ENCODE data around the gene RAB11FIP4. TPM values are rescaled to one million over a fixed set of nuclear protein-coding genes. Genes with fewer than 3 reads are reported as not detected.

Gene RAB11FIP4
- total and polyA plus RNA-seq, 8 donors, result 4.7 to 121 (median 11.7) TPM

DNA sequence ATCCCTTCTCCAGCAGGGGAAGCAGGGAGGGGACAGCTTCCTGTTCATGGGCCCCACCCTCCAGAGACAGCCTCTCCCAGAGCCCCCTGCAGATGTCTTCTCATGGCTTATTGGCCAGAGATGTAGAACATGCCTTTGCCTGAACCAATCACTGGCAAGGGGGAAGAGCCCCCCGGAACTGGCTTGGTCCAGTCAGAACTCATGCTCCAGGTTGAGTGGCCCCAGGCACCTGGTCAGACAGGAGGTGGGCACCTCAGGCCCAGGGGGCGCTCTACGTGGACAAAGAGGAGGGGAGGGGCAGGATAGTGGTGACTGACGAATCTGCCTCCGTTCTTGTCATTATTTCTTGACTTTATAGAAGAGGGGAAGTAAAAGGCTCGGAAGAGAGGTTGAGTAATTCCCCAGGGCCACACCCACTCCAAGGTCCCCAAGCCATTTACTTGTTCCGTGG, 23.6 kb downstream of the RAB11FIP4 start:
- Histone ChIP-seq H3K36me3 (no peaks in the 10 kb centered on the region), H3K9me3 (no peaks in the 10 kb centered on the region), H3K4me3 (no peak overlapping the region), H3K27ac (no peak overlapping the region), H3K27me3 (peaks cover 0 to 19% (median 0%) of the 10 kb centered on the region in 3 donors), H3K4me1 (peaks cover 0 to 9% (median 0%) of the 10 kb centered on the region in 4 donors)
- intact Hi-C loops (cut with DNase I; ENCODE audit: low total_unique reads), result no loop called here
- no peak for DNase-seq
- TF ChIP-seq EP300 (IDR thresholded peaks at IDR 0.05) (no peak), POLR2AphosphoS5 (IDR thresholded peaks at IDR 0.05) (no peak), CTCF (IDR thresholded peaks at IDR 0.05) (no peak), POLR2A (IDR thresholded peaks at IDR 0.05) (no peak)
- 56 to 64% (median 60%) methylated on average over 7 of the region's 7 CpGs for WGBS, 5 donors

GRCh38 chr17:31415640-31416502, 24.4 kb downstream of the RAB11FIP4 start:
- DNase-seq, result no peak

DNA sequence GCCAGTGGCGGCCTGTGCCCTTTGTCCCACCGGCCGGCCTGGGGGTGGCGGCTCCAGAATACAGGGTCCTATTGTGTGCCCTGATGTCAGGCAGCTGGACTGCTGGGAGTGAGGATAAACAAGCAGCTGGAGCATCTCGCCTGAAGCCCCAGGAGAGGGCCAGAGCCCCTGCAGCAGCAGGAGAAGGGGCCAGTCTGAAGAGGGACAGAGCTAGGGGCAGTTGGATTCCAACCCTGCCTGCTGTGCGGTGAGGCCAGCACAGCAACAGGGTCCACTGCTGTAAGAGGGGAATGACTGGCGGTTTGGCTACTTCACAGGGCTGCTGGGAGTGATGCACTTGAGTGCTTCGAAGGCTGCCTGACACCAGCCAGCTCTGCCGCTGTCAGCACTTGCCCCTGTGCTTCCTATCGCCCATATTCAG, 25.0 kb downstream of the RAB11FIP4 start:
- Histone ChIP-seq H3K27ac (no peak overlapping the region), H3K27me3 (peaks cover 0 to 23% (median 0%) of the 10 kb centered on the region in 3 donors), H3K4me3 (no peak overlapping the region), H3K9me3 (no peaks in the 10 kb centered on the region), H3K4me1 (peaks cover 0 to 9% (median 0%) of the 10 kb centered on the region in 4 donors), H3K36me3 (no peaks in the 10 kb centered on the region)
- 50 to 57% (median 54%) methylated on average over 5 to 10 of the region's 10 CpGs for WGBS, 5 donors
- intact Hi-C loops (cut with DNase I; ENCODE audit: low total_unique reads), result no loop called here
- no peak for TF ChIP-seq CTCF (IDR thresholded peaks at IDR 0.05)
- TF ChIP-seq POLR2AphosphoS5 (IDR thresholded peaks at IDR 0.05), result no peak
- TF ChIP-seq EP300 (IDR thresholded peaks at IDR 0.05), result no peak
- TF ChIP-seq POLR2A (IDR thresholded peaks at IDR 0.05), result no peak
- peak in 1 of 2 donors; percentile 58 for DNase-seq

More at GRCh38 chr17:31415640-31416502, 24.4 kb downstream of the RAB11FIP4 start:
- Histone ChIP-seq H3K4me1 (peaks cover 0 to 9% (median 0%) of the 10 kb centered on the region in 4 donors), H3K27me3 (peaks cover 0 to 19% (median 0%) of the 10 kb centered on the region in 3 donors), H3K4me3 (no peak overlapping the region), H3K36me3 (no peaks in the 10 kb centered on the region), H3K27ac (no peak overlapping the region), H3K9me3 (no peaks in the 10 kb centered on the region)
- intact Hi-C loops (cut with DNase I; ENCODE audit: low total_unique reads), result no loop called here
- TF ChIP-seq POLR2AphosphoS5 (IDR thresholded peaks at IDR 0.05), result no peak
- no peak for TF ChIP-seq EP300 (IDR thresholded peaks at IDR 0.05)
- TF ChIP-seq CTCF (IDR thresholded peaks at IDR 0.05), result no peak
- TF ChIP-seq POLR2A (IDR thresholded peaks at IDR 0.05), result no peak
- WGBS, 5 donors, result 82 to 86% (median 84%) methylated on average over 12 to 22 of the region's 22 CpGs

- peaks cover 0 to 28% (median 0%) of the 10 kb centered on the region in 3 donors for H3K27me3 ChIP-seq
- H3K4me3 ChIP-seq, result no peak overlapping the region
- intact Hi-C loops (cut with DNase I; ENCODE audit: low total_unique reads), result no loop called here
- 74 to 84% (median 82%) methylated on average over 10 of the region's 10 CpGs for WGBS, 5 donors
- no peaks in the 10 kb centered on the region for H3K9me3 ChIP-seq
- peaks cover 0 to 9% (median 0%) of the 10 kb centered on the region in 4 donors for H3K4me1 ChIP-seq
- TF ChIP-seq POLR2AphosphoS5 (IDR thresholded peaks at IDR 0.05) (no peak), CTCF (IDR thresholded peaks at IDR 0.05) (no peak), EP300 (IDR thresholded peaks at IDR 0.05) (no peak), POLR2A (IDR thresholded peaks at IDR 0.05) (no peak)
- no peaks in the 10 kb centered on the region for H3K36me3 ChIP-seq
- DNase-seq, result no peak
- H3K27ac ChIP-seq, result no peak overlapping the region
Measured at GRCh38 chr17:31417051-31417792, 25.7 kb downstream of the RAB11FIP4 start.

All from stomach (tissue), 9 donors.